Measurements from ENCODE around the gene FFAR2. TPM values are rescaled to one million over a fixed set of nuclear protein-coding genes. Genes with fewer than 3 reads are reported as not detected.

FFAR2 gene
- total and polyA plus RNA-seq, 8 donors = 0.35 to 1.4 (median 0.54) TPM; not detected in 4

- no peak overlapping the region for H3K4me3 ChIP-seq
- H3K9me3 ChIP-seq = no peaks in the 10 kb centered on the region
- peaks cover 0 to 20% (median 8%) of the 10 kb centered on the region in 4 donors for H3K4me1 ChIP-seq
- intact Hi-C loops (cut with DNase I; ENCODE audit: low total_unique reads) = no loop called here
- no peak overlapping the region for H3K27ac ChIP-seq
- TF ChIP-seq POLR2AphosphoS5 (IDR thresholded peaks at IDR 0.05) (no peak), POLR2A (IDR thresholded peaks at IDR 0.05) (no peak), EP300 (IDR thresholded peaks at IDR 0.05) (no peak), CTCF (IDR thresholded peaks at IDR 0.05) (no peak)
- peak; percentile 56 to 71 for DNase-seq
- peaks cover 0 to 36% (median 0%) of the 10 kb centered on the region in 3 donors for H3K27me3 ChIP-seq
- WGBS, 5 donors = 36 to 67% (median 54%) methylated on average over 8 to 9 of the region's 9 CpGs
- no peaks in the 10 kb centered on the region for H3K36me3 ChIP-seq
Measured at GRCh38 chr19:35491836-35492360, 43.8 kb downstream of the FFAR2 start.

GRCh38 chr19:35493971-35494370 is 45.9 kb downstream of the FFAR2 start:
- Histone ChIP-seq H3K9me3 (no peaks in the 10 kb centered on the region), H3K27ac (no peak overlapping the region), H3K27me3 (peaks cover 0 to 36% (median 0%) of the 10 kb centered on the region in 3 donors), H3K36me3 (no peaks in the 10 kb centered on the region), H3K4me1 (peaks cover 0 to 20% (median 8%) of the 10 kb centered on the region in 4 donors), H3K4me3 (no peak overlapping the region)
- DNase-seq = no peak
- TF ChIP-seq POLR2A (IDR thresholded peaks at IDR 0.05) (no peak), CTCF (IDR thresholded peaks at IDR 0.05) (no peak), EP300 (IDR thresholded peaks at IDR 0.05) (no peak), POLR2AphosphoS5 (IDR thresholded peaks at IDR 0.05) (no peak)
- intact Hi-C loops (cut with DNase I; ENCODE audit: low total_unique reads) = no loop called here
- WGBS, 5 donors = 84 to 92% (median 87%) methylated on average over 8 to 9 of the region's 9 CpGs

GRCh38 chr19:35495107-35496064 is 47.3 kb downstream of the FFAR2 start:
- peaks cover 0 to 20% (median 8%) of the 10 kb centered on the region in 4 donors for H3K4me1 ChIP-seq
- no peaks in the 10 kb centered on the region for H3K9me3 ChIP-seq
- peak in 1 of 3 donors; percentile 55 for TF ChIP-seq POLR2AphosphoS5 (IDR thresholded peaks at IDR 0.05)
- no peak for TF ChIP-seq EP300 (IDR thresholded peaks at IDR 0.05)
- peak in 5 of 7 experiments; percentile 90 to 100 (median 97) for TF ChIP-seq CTCF (IDR thresholded peaks at IDR 0.05)
- H3K27me3 ChIP-seq = peaks cover 0 to 31% (median 0%) of the 10 kb centered on the region in 3 donors
- peaks cover 0 to 11% (median 0%) of the 10 kb centered on the region in 4 donors for H3K36me3 ChIP-seq
- WGBS, 5 donors = 23 to 51% (median 26%) methylated on average over 13 to 30 of the region's 30 CpGs
- no peak overlapping the region for H3K27ac ChIP-seq
- H3K4me3 ChIP-seq = no peak overlapping the region
- intact Hi-C loops (cut with DNase I; ENCODE audit: low total_unique reads) = no loop called here
- peak; percentile 70 to 84 for DNase-seq

GRCh38 chr19:35497406-35497805 is 49.3 kb downstream of the FFAR2 start:
- H3K9me3 ChIP-seq = no peaks in the 10 kb centered on the region
- DNase-seq = no peak
- H3K36me3 ChIP-seq = peaks cover 0 to 11% (median 0%) of the 10 kb centered on the region in 4 donors
- TF ChIP-seq EP300 (IDR thresholded peaks at IDR 0.05) (no peak), CTCF (IDR thresholded peaks at IDR 0.05) (no peak), POLR2A (IDR thresholded peaks at IDR 0.05) (no peak), POLR2AphosphoS5 (IDR thresholded peaks at IDR 0.05) (no peak)
- H3K27me3 ChIP-seq = peaks cover 0 to 20% (median 0%) of the 10 kb centered on the region in 3 donors
- intact Hi-C loops (cut with DNase I; ENCODE audit: low total_unique reads) = no loop called here
- no peak overlapping the region for H3K4me3 ChIP-seq
- 63 to 74% (median 68%) methylated on average over 14 of the region's 14 CpGs for WGBS, 5 donors
- peaks cover 0 to 10% (median 8%) of the 10 kb centered on the region in 4 donors for H3K4me1 ChIP-seq
- no peak overlapping the region for H3K27ac ChIP-seq
